Neural cell (in vitro differentiated cells): ENCODE data around the gene HSD3B7. TPM values are rescaled to one million over a fixed set of nuclear protein-coding genes. Genes with fewer than 3 reads are reported as not detected.
"Not testable (repeated sequence)": the region's sequence is repeated elsewhere in the genome, so short reads cannot be mapped to it uniquely, and the experiment has no call there.

Source experiments
- H2AFZ ChIP-seq: fragments of 200-600, 300-800 bp; sonication (generic), shearing (Covaris generic); 2 replicates; pipeline ENCODE4 v1.6.0; 2014; ENCODE audit warnings: low read depth, mild to moderate bottlenecking, antibody characterized with exemption, low read length, moderate library complexity
- H3F3A ChIP-seq: fragments of 200-600 bp; shearing (Covaris generic); 2 replicates; pipeline ENCODE4 v1.6.1; 2016; ENCODE audit warnings: mild to moderate bottlenecking, moderate library complexity, mixed read lengths, antibody characterized with exemption, low read length; ENCODE audit not compliant: insufficient read depth, poor library complexity, severe bottlenecking
- H3K27ac ChIP-seq: fragments of 200-600, 300-800 bp; sonication (generic), shearing (Covaris generic); 2 replicates; pipeline ENCODE4 v1.5.1; 2014; ENCODE audit warnings: mild to moderate bottlenecking, low read length, moderate library complexity
- H3K27me3 ChIP-seq: fragments of 300-800, 200-600 bp; sonication (generic), shearing (Covaris generic); 2 replicates; pipeline ENCODE4 v1.6.0; 2014; ENCODE audit warnings: mild to moderate bottlenecking, low read depth, low read length, moderate library complexity; ENCODE audit not compliant: insufficient read depth
- H3K36me3 ChIP-seq: fragments of 300-800, 200-600 bp; sonication (generic), shearing (Covaris generic); 2 replicates; pipeline ENCODE4 v1.5.1; 2014; ENCODE audit warnings: mild to moderate bottlenecking, antibody characterized with exemption, low read length, moderate library complexity; ENCODE audit not compliant: insufficient read depth
- H3K4me2 ChIP-seq: fragments of 300-800, 200-600 bp; sonication (generic), shearing (Covaris generic); 2 replicates; pipeline ENCODE4 v1.6.0; 2014; ENCODE audit warnings: mild to moderate bottlenecking, low read length
- H3K4me3 ChIP-seq: fragments of 300-800, 200-600 bp; sonication (generic), shearing (Covaris generic); 2 replicates; pipeline ENCODE4 v1.5.1; 2014; ENCODE audit warnings: mild to moderate bottlenecking, low read length, moderate library complexity
- H3K79me2 ChIP-seq: fragments of 200-600 bp; shearing (Covaris generic); replicated peaks from 2 replicates; pipeline ENCODE4 v1.6.0; 2014; ENCODE audit warnings: mild to moderate bottlenecking, low read length, moderate library complexity; ENCODE audit not compliant: insufficient read depth
- H3K9ac ChIP-seq: fragments of 300-800, 200-600 bp; sonication (generic), shearing (Covaris generic); 2 replicates; pipeline ENCODE4 v1.6.1; 2016; ENCODE audit warnings: mild to moderate bottlenecking, low read length, mixed read lengths
- H3K9me2 ChIP-seq: fragments of 200-600 bp; shearing (Covaris generic); 2 replicates; pipeline ENCODE4 v1.6.1; 2016; ENCODE audit warnings: mild to moderate bottlenecking, low read length, mixed read lengths; ENCODE audit not compliant: insufficient read depth
- H3K9me3 ChIP-seq: fragments of 200-600, 300-800 bp; sonication (generic), shearing (Covaris generic); 2 replicates; pipeline ENCODE4 v1.6.1; 2016; ENCODE audit warnings: mild to moderate bottlenecking, mixed run types, low read length, moderate library complexity, mixed read lengths
- H4K20me1 ChIP-seq: fragments of 200-600 bp; shearing (Covaris generic); 2 replicates; pipeline ENCODE4 v1.6.1; 2016; ENCODE audit warnings: mild to moderate bottlenecking, mixed run types; ENCODE audit not compliant: insufficient read depth
- CTCF ChIP-seq: fragments of 450-650 bp; IDR thresholded peaks from 2 replicates; pipeline ENCODE4 v1.5.1; 2014; ENCODE audit warnings: antibody characterized with exemption, mild to moderate bottlenecking, moderate library complexity; ENCODE audit not compliant: poor library complexity, severe bottlenecking
- EP300 ChIP-seq: fragments of 450-650 bp; conservative IDR thresholded peaks from 2 replicates; pipeline ENCODE4 v1.6.1; 2014; ENCODE audit warnings: antibody characterized with exemption, mild to moderate bottlenecking, moderate library complexity; ENCODE audit not compliant: poor library complexity, severe bottlenecking
- EZH2 ChIP-seq: fragments of 200-600, 300-800 bp; shearing (Covaris generic), sonication (generic); IDR thresholded peaks from 2 replicates; pipeline ENCODE4 v1.6.1; 2014; ENCODE audit warnings: antibody characterized with exemption, low read length, borderline replicate concordance, mild to moderate bottlenecking; ENCODE audit not compliant: insufficient read depth, poor library complexity, severe bottlenecking
- MXI1 ChIP-seq: fragments of 450-650 bp; conservative IDR thresholded peaks from 2 replicates; pipeline ENCODE4 v1.6.1; 2014; ENCODE audit warnings: antibody characterized with exemption, mild to moderate bottlenecking; ENCODE audit not compliant: poor library complexity, severe bottlenecking
- POLR2AphosphoS5 ChIP-seq: IDR thresholded peaks from 2 replicates; pipeline ENCODE4 v1.6.1; 2012
- REST ChIP-seq: IDR thresholded peaks from 2 replicates; pipeline ENCODE4 v1.6.1; 2012; ENCODE audit warnings: borderline replicate concordance
- SMC3 ChIP-seq: fragments of 450-650 bp; conservative IDR thresholded peaks from 2 replicates; pipeline ENCODE4 v1.6.1; 2014; ENCODE audit warnings: antibody characterized with exemption, mild to moderate bottlenecking, moderate library complexity; ENCODE audit not compliant: poor library complexity
- TAF1 ChIP-seq: IDR thresholded peaks from 2 replicates; pipeline ENCODE4 v1.6.1; 2012; ENCODE audit warnings: low read depth
- polyA plus RNA-seq: library from polyadenylated mRNA; depleted of rRNA; stranded (reverse); fragments of >200 nt; gene quantifications from 2 replicates; pipeline ENCODE4 v1.2.3, GENCODE V29; 2014

Gene HSD3B7
- polyA plus RNA-seq, 1 donor from 2014 or later: 3.4 TPM

GRCh38 chr16:31009894-31010584, 25.0 kb downstream of the HSD3B7 start:
- no peak for TF ChIP-seq TAF1
- peak; percentile 8 for TF ChIP-seq POLR2AphosphoS5
- peak; percentile 30 for TF ChIP-seq CTCF
- TF ChIP-seq REST: peak; percentile 36
- TF ChIP-seq MXI1: peak; percentile 38
- TF ChIP-seq SMC3: peak; percentile 40
- no peak for TF ChIP-seq EP300
- TF ChIP-seq EZH2: no peak
- Histone ChIP-seq H3K36me3 (no peaks in the 10 kb centered on the region), H3K9me2 (no peaks in the 10 kb centered on the region), H3F3A (no peaks in the 10 kb centered on the region), H3K9me3 (no peaks in the 10 kb centered on the region), H3K27ac (peak overlapping the region; percentile 58), H2AFZ (peak overlapping the region; percentile 40), H3K4me2 (peak overlapping the region; percentile 100), H4K20me1 (no peaks in the 10 kb centered on the region), H3K79me2 (peaks cover 14% of the 10 kb centered on the region), H3K9ac (peak overlapping the region; percentile 86), H3K4me3 (peak overlapping the region; percentile 89), H3K27me3 (no peaks in the 10 kb centered on the region)

- no peaks in the 10 kb centered on the region for H3K36me3 ChIP-seq
- H3K4me2 ChIP-seq: peak within 1 kb of the TSS; percentile 100
- H3K4me3 ChIP-seq: peak within 1 kb of the TSS; percentile 89
- H4K20me1 ChIP-seq: no peaks in the 10 kb centered on the region
- no peaks in the 10 kb centered on the region for H3K9me2 ChIP-seq
- H3K27me3 ChIP-seq: no peaks in the 10 kb centered on the region
- peaks cover 14% of the 10 kb centered on the region for H3K79me2 ChIP-seq
- H3K9ac ChIP-seq: peak within 1 kb of the TSS; percentile 86
- no peaks in the 10 kb centered on the region for H3K9me3 ChIP-seq
- H3F3A ChIP-seq: no peaks in the 10 kb centered on the region
- peak within 1 kb of the TSS; percentile 59 for H3K27ac ChIP-seq
- H2AFZ ChIP-seq: peak within 1 kb of the TSS; percentile 93
- TF ChIP-seq POLR2AphosphoS5: peak; percentile 79
- no peak for TF ChIP-seq CTCF
- peak; percentile 15 for TF ChIP-seq SMC3
These were observed 25.7 kb downstream of the HSD3B7 start, which contains the start of gene STX1B for GRCh38 chr16:31010585-31011325. STX1B (minus strand) TSS chr16:31010638; CDS start chr16:31010396, 242 bp downstream.

GRCh38 chr16:31011815-31012214, 26.8 kb downstream of the HSD3B7 start:
- H3K79me2 ChIP-seq: peaks cover 14% of the 10 kb centered on the region
- not testable (repeated sequence) for H4K20me1 ChIP-seq, H3F3A ChIP-seq, H3K27me3 ChIP-seq, H3K4me2 ChIP-seq, H3K27ac ChIP-seq, H3K9me2 ChIP-seq, H3K9ac ChIP-seq, H3K36me3 ChIP-seq, H3K4me3 ChIP-seq, H3K9me3 ChIP-seq, H2AFZ ChIP-seq

GRCh38 chr16:31013292-31013691, 28.3 kb downstream of the HSD3B7 start:
- H3K4me3 ChIP-seq, H3K9me2 ChIP-seq, H3K9ac ChIP-seq, H3K27ac ChIP-seq, H3K36me3 ChIP-seq, H3F3A ChIP-seq, H4K20me1 ChIP-seq, H3K9me3 ChIP-seq, H2AFZ ChIP-seq, H3K27me3 ChIP-seq, H3K4me2 ChIP-seq: not testable (repeated sequence)
- H3K79me2 ChIP-seq: peaks cover 14% of the 10 kb centered on the region
